ENCODE results near the gene WNT3A. TPM values are rescaled to one million over a fixed set of nuclear protein-coding genes. Genes with fewer than 3 reads are reported as not detected.

WNT3A gene
- polyA plus RNA-seq, 1 of the 3 experiments (the other 2 are of a cell fraction) = not detected

DNA sequence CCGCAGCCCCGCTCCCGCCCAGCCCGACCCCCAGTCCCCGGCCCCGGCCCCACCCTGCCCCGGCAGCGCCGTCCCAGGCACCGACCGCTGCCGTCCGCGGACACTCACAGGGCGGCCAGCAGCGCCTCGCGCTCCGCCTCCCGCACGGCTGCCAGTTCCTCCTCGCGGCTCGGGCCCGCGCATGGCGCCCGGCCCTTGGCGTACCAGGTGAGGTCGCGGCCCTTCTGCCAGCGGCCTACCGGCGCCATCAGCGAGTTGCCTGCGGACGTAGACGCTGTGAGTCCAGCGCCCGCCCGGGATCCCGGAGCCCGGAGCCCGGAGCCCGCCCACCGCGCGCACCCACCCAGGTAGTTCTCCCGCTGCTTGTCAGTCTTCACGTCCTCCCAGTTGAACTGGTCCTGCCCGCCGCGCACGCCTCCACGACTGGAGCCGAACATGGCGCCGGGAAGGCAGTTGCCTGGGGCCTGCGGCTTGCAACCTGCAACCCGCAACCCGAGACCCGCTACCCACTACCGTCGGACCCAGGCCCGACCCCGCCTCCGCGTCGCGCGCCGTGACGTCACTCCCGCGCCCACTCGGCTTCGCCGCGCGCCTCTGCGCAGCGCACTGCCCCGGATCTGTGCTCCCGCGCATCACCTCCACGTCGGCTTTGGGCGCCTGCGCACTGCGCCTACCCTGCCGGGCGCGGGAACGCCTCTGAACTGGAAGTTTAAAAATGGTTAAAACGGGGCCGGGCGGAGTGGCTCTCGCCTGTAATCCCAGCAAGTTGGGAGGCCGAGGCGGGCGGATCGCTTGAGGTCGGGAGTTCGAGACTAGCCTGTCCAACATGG lies 96.2 kb downstream of the WNT3A start, which contains the start of gene C1orf35:
Gene C1orf35, minus strand, starts transcription at position 535 of the 830 bp plus-strand sequence. Its CDS starts 98 bp downstream, at position 437.
- Histone ChIP-seq H2AFZ (ENCODE audit: low read depth) (peak within 1 kb of the TSS; percentile 94), H3K9me2 (no peaks in the 10 kb centered on the region), H3K9ac (peak within 1 kb of the TSS; percentile 78), H4K20me1 (ENCODE audit: insufficient read depth) (peaks cover 39% of the 10 kb centered on the region), H3K9me3 (no peaks in the 10 kb centered on the region), H3K27ac (ENCODE audit: low read depth in 2 of 2, low read length in 1 of 2) (peak within 1 kb of the TSS; percentile 75 to 79), H3K79me2 (ENCODE audit: insufficient read depth) (peaks cover 57% of the 10 kb centered on the region), H3K4me3 (ENCODE audit: low read depth in 2 of 2, low read length in 1 of 2) (peak within 1 kb of the TSS; percentile 83 to 98), H3F3A (replicated peaks; ENCODE audit: insufficient read depth) (peaks cover 28% of the 10 kb centered on the region), H3K4me2 (peak within 1 kb of the TSS; percentile 77), H3K27me3 (ENCODE audit: insufficient read depth) (no peaks in the 10 kb centered on the region), H3K36me3 (replicated peaks in 1 of 2; ENCODE audit: control insufficient read depth in 1 of 2, insufficient read depth in 2 of 2, low read length in 1 of 2) (peaks cover 30 to 52% of the 10 kb centered on the region in 2 experiments), H3K4me1 (ENCODE audit: control insufficient read depth in 1 of 2, insufficient read depth in 2 of 2, low read depth in 1 of 2, low read length in 1 of 2) (peaks cover 4 to 31% of the 10 kb centered on the region in 2 experiments; a peak in 3 of 4 replicates)
- WGBS (ENCODE audit: low lambda C conversion rate) = 1% methylated on average over 52 of the region's 104 CpGs
- ChIA-PET POLR2A (no interaction called here), CTCF (no interaction called here)
- peak; percentile 99 for DNase-seq
- no peak for TF ChIP-seq JUND (IDR thresholded peaks at IDR 0.05)
- no peak for TF ChIP-seq FOSL2 (IDR thresholded peaks at IDR 0.05; ENCODE audit: borderline replicate concordance, low read depth)
- TF ChIP-seq EZH2phosphoT487 (IDR thresholded peaks at IDR 0.05; ENCODE audit: borderline replicate concordance, low read depth) = no peak
- peak; percentile 99 for TF ChIP-seq NRF1 (IDR thresholded peaks at IDR 0.05; ENCODE audit: low read depth, low read length)
- TF ChIP-seq USF2 (IDR thresholded peaks at IDR 0.05; ENCODE audit: borderline replicate concordance, low read depth, low read length) = no peak
- peak; percentile 84 for TF ChIP-seq MXI1 (IDR thresholded peaks at IDR 0.05; ENCODE audit: low read depth, low read length)
- TF ChIP-seq, protein P1, sequence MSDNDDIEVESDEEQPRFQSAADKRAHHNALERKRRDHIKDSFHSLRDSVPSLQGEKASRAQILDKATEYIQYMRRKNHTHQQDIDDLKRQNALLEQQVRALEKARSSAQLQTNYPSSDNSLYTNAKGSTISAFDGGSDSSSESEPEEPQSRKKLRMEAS (IDR thresholded peaks at IDR 0.05; ENCODE audit: low read depth) = peak; percentile 92
- TF ChIP-seq EP300 (IDR thresholded peaks at IDR 0.05; ENCODE audit: borderline replicate concordance in 1 of 2, low read depth in 1 of 2, low read length in 1 of 2) = peak in 1 of 2 experiments; percentile 15; a peak in 1 of 4 replicates
- no peak for TF ChIP-seq SMC3 (IDR thresholded peaks at IDR 0.05; ENCODE audit: low read depth, low read length)
- TF ChIP-seq TEAD4 (IDR thresholded peaks at IDR 0.05; ENCODE audit: borderline replicate concordance, insufficient read depth) = no peak
- 0 out of 2 replicates have a peak, but pooled peaks have one; percentile 51 for TF ChIP-seq TAF1 (IDR thresholded peaks at IDR 0.05; ENCODE audit: borderline replicate concordance, low read depth, low read length)
- no peak for TF ChIP-seq PBX3 (IDR thresholded peaks at IDR 0.05)
- TF ChIP-seq GATA2 (CRISPR knock-in tag; IDR thresholded peaks at IDR 0.05) = no peak
- TF ChIP-seq RFX5 (IDR thresholded peaks at IDR 0.05; ENCODE audit: low read length) = no peak
- no peak for TF ChIP-seq FOXJ3 (CRISPR knock-in tag; IDR thresholded peaks at IDR 0.05)
- TF ChIP-seq ZBTB33 (IDR thresholded peaks at IDR 0.05; ENCODE audit: borderline replicate concordance, low read depth) = no peak
- no peak for TF ChIP-seq USF1 (IDR thresholded peaks at IDR 0.05; ENCODE audit: borderline replicate concordance, low read depth)
- TF ChIP-seq RCOR1 (IDR thresholded peaks at IDR 0.05; ENCODE audit: low read length) = 0 out of 2 replicates have a peak, but pooled peaks have one; percentile 14
- peak; percentile 65 for TF ChIP-seq CHD2 (IDR thresholded peaks at IDR 0.05; ENCODE audit: low read length, partially characterized antibody)
- TF ChIP-seq ELF1 (IDR thresholded peaks at IDR 0.05) = 0 out of 2 replicates have a peak, but pooled peaks have one; percentile 19
- peak; percentile 9; the same call in 1 of the 2 replicates for TF ChIP-seq TCF12 (IDR thresholded peaks at IDR 0.05)
- no peak for TF ChIP-seq FOXM1 (IDR thresholded peaks at IDR 0.05; ENCODE audit: low read depth)
- no peak for TF ChIP-seq MEF2A (IDR thresholded peaks at IDR 0.05; ENCODE audit: borderline replicate concordance, low read depth)
- peak; percentile 46; the same call in 1 of the 2 replicates for TF ChIP-seq REST (IDR thresholded peaks at IDR 0.05; ENCODE audit: low read depth, low read length)

All from SK-N-SH (cell line).